ENCODE measurements around the gene HIRIP3.

DNA sequence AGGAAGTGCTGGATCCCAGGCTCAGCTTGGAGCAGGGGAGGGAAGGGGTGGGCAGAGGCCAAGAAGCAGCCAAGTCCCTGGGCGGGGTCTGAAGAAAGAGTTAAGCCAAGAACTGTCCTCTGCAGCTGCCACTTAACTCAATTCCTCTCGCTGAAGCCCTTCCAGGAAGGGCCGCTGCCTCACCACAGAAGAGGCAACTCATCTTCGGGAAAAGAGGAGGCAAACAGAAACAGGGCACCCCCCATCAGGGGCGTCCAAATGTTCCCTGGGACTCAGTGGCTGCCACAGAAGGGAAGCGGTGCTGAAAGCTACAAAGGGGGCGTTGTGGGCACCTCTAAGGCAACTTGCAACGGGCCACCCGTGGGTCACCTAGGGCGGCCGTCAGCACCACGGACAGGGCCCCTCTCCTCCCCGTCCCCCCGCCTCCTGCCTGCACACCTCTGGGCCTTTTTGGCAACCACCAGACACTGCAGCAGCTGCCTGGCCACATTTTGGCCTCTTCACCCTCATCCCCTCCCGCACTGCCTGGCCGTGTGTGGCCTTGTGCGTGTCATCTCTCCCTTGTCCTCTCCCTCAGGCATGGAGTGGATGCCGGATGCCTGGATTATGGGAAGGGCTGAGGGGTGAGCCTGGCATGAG lies 33.1 kb upstream of the HIRIP3 start:
- TF ChIP-seq, protein P1, sequence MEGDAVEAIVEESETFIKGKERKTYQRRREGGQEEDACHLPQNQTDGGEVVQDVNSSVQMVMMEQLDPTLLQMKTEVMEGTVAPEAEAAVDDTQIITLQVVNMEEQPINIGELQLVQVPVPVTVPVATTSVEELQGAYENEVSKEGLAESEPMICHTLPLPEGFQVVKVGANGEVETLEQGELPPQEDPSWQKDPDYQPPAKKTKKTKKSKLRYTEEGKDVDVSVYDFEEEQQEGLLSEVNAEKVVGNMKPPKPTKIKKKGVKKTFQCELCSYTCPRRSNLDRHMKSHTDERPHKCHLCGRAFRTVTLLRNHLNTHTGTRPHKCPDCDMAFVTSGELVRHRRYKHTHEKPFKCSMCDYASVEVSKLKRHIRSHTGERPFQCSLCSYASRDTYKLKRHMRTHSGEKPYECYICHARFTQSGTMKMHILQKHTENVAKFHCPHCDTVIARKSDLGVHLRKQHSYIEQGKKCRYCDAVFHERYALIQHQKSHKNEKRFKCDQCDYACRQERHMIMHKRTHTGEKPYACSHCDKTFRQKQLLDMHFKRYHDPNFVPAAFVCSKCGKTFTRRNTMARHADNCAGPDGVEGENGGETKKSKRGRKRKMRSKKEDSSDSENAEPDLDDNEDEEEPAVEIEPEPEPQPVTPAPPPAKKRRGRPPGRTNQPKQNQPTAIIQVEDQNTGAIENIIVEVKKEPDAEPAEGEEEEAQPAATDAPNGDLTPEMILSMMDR (conservative IDR thresholded peaks at IDR 0.05 in 1 of 2, IDR thresholded peaks at IDR 0.05 in 1 of 2; ENCODE audit: extremely low read depth in 1 of 2, insufficient read depth in 1 of 2, low read depth in 1 of 2, low read length in 2 of 2): no peak
- TF ChIP-seq EZH2 (IDR thresholded peaks at IDR 0.05; ENCODE audit: borderline replicate concordance, low read length): no peak
